Measurements from ENCODE around the gene INHBC.
"Not testable (repeated sequence)": the region's sequence is repeated elsewhere in the genome, so short reads cannot be mapped to it uniquely, and the experiment has no call there.

Gene INHBC

DNA sequence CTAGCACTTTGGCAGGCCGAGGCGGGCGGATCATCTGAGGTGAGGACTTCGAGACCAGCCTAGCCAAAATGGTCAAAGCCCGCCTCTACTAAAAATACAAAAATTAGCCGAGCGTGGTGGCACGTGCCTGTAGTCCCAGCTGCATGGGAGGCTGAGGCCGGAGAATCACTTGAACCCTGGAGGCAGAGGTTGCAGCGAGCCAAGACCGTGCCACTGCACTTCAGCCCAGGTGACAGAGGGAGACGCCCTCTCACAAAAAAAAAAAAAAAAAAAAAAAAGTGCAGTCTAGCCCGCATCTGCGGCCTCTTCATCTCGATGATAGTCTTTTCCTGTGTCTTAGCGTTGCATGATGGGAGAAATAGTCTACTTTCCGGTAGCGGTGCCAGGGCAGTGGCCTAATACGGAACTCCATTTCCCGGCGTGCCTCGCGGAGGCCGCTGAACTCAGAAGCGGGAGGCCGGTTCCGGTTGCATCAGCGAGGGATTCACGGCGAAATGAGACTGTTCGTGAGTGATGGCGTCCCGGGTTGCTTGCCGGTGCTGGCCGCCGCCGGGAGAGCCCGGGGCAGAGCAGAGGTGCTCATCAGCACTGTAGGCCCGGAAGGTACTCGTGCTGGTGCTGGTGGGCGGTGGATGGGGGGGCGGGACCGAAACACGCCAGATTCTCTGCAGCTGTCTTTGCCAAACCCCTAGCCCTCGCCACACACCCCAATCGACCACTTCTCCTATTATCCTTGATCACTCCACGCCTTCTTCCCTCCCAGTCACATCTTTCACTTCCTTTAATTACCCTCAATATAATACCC, 53.2 kb downstream of the INHBC start, which contains the start of gene MARS1:
MARS1 (plus strand) TSS at position 472 of the 805 bp plus-strand sequence; CDS start at position 495, 23 bp downstream.
- Mint-ChIP-seq H3K27ac (peak within 1 kb of the TSS; percentile 94), H3K4me3 (peak within 1 kb of the TSS; percentile 96), H3K9me3 (no peaks in the 10 kb centered on the region), H3K36me3 (ENCODE audit: low read depth) (peaks cover 31% of the 10 kb centered on the region), H3K4me1 (peaks cover 16% of the 10 kb centered on the region), H3K27me3 (ENCODE audit: low read depth, poor library complexity) (peaks cover 9% of the 10 kb centered on the region)
- TF ChIP-seq, protein P1, sequence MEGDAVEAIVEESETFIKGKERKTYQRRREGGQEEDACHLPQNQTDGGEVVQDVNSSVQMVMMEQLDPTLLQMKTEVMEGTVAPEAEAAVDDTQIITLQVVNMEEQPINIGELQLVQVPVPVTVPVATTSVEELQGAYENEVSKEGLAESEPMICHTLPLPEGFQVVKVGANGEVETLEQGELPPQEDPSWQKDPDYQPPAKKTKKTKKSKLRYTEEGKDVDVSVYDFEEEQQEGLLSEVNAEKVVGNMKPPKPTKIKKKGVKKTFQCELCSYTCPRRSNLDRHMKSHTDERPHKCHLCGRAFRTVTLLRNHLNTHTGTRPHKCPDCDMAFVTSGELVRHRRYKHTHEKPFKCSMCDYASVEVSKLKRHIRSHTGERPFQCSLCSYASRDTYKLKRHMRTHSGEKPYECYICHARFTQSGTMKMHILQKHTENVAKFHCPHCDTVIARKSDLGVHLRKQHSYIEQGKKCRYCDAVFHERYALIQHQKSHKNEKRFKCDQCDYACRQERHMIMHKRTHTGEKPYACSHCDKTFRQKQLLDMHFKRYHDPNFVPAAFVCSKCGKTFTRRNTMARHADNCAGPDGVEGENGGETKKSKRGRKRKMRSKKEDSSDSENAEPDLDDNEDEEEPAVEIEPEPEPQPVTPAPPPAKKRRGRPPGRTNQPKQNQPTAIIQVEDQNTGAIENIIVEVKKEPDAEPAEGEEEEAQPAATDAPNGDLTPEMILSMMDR (IDR thresholded peaks at IDR 0.05): no peak
- peak; percentile 83 for DNase-seq

DNA sequence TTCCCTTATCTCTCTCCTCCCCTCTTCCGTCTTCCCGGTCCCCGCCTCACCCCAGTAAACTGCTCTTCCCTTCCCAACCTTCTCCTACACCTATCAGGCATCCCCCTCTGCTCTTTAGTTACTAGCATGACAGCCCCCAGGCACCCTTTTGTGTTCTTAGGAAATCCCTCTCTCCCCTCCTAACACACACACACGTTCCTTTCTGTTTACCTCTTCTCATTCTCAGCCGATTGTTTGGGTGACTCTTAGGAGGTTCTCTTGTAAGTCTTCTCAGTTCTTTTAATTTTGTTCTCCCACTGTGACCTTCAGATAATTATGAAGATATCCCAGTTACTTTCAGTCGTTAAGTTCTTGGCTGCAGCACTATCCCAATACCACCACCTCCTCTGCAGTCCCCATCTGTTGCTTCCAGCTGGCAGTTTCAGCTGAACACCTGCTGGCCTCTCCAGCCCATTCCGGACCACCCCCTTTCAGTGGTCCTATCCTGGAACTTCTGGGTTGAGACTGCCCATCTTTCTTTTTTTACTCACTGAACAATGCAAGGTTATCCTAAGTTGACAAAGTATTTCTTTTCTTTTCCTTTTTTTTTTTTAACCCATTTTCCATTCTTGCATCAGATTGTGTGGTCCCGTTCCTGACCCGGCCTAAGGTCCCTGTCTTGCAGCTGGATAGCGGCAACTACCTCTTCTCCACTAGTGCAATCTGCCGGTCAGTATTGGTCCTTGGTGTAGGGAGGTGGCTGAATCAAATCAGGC, 54.0 kb downstream of the INHBC start:
- DNase-seq: no peak
- Mint-ChIP-seq H3K36me3 (ENCODE audit: low read depth) (peaks cover 34% of the 10 kb centered on the region), H3K4me1 (peaks cover 16% of the 10 kb centered on the region), H3K9me3 (no peaks in the 10 kb centered on the region), H3K27ac (peak overlapping the region; percentile 94), H3K27me3 (ENCODE audit: low read depth, poor library complexity) (peaks cover 2% of the 10 kb centered on the region), H3K4me3 (peak overlapping the region; percentile 96)
- TF ChIP-seq, protein P1 (IDR thresholded peaks at IDR 0.05): no peak

DNA sequence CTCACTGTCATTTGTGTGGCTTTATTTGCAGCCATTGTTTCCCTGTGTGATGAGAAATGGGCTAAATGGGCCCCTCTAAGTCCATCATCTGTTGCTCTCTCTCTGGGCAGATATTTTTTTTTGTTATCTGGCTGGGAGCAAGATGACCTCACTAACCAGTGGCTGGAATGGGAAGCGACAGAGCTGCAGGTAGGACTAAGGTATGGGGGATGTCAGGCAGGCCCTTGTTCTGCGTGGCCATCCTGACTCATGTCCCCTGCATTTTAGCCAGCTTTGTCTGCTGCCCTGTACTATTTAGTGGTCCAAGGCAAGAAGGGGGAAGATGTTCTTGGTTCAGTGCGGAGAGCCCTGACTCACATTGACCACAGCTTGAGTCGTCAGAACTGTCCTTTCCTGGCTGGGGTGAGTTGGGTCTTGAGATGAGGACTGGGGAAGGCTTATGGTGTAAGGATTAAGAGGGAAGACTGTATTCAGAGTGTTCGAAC, 54.6 kb downstream of the INHBC start:
- no peak for DNase-seq
- Mint-ChIP-seq H3K27ac (peak overlapping the region; percentile 9), H3K27me3 (ENCODE audit: low read depth, poor library complexity) (no peaks in the 10 kb centered on the region), H3K4me1 (peaks cover 16% of the 10 kb centered on the region), H3K9me3 (no peaks in the 10 kb centered on the region), H3K36me3 (ENCODE audit: low read depth) (peaks cover 34% of the 10 kb centered on the region), H3K4me3 (peak overlapping the region; percentile 96)
- TF ChIP-seq, protein P1 (IDR thresholded peaks at IDR 0.05): no peak

DNA sequence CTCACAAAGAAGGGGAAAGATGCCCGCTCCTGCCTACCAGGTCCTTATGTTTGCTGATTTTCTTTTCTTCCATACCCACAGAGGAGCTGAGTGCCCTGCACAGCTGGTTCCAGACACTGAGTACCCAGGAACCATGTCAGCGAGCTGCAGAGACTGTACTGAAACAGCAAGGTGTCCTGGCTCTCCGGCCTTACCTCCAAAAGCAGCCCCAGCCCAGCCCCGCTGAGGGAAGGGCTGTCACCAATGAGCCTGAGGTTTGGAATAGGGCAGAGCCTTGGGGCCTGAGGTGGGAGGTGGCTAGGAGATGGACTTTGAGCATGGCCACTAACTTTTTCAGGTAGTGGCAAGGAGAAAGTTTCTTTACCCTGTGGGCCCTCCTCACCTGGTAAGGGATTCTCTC, 55.5 kb downstream of the INHBC start:
- Mint-ChIP-seq H3K27ac (no peak overlapping the region), H3K4me3 (no peak overlapping the region), H3K36me3 (ENCODE audit: low read depth) (peaks cover 41% of the 10 kb centered on the region), H3K4me1 (peaks cover 16% of the 10 kb centered on the region), H3K9me3 (no peaks in the 10 kb centered on the region), H3K27me3 (ENCODE audit: low read depth, poor library complexity) (no peaks in the 10 kb centered on the region)
- no peak for DNase-seq
- TF ChIP-seq, protein P1 (IDR thresholded peaks at IDR 0.05): no peak

DNA sequence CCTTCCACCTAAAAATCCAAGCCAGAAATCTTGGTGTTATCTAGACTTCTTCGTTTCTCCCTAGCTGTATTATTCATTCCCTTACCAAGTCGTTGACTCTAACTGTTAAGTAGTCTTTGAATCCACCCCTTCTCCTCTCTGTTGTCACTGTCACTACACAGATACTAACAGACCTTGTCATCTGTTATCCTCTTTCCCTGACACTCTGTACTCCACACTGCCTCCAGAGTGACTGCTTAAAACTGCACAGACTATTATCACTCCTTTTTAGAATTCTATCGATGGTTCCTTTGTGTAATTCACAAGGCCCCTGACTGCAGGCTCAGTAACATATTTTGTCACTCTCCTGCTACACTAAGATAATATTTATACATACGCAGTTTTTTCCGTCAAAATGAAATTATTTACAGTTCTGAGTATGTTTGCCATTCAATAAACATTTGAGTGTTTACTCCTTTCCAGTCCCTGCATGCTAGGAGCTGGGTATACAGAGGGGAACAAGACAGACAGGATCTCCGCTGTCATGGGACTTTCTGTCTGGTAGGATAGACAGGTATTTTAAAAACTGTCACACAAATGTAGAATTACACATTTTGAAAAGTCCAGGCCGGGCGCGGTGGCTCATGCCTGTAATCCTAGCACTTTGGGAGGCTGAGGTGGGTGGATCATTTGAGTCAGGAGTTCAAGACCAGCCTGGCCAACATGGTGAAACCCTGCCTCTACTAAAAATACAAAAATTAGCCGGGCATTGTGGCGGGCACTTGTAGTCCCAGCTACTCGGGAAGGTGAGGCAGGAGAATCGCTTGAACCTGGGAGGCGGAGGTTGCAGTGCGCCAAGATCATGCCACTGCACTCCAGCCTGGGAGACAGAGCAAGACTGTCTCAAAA, 57.1 kb downstream of the INHBC start:
- DNase-seq: no peak
- Mint-ChIP-seq H3K36me3 (ENCODE audit: low read depth) (peaks cover 50% of the 10 kb centered on the region), H3K4me3 (no peak overlapping the region), H3K4me1 (peaks cover 16% of the 10 kb centered on the region), H3K27me3 (ENCODE audit: low read depth, poor library complexity) (no peaks in the 10 kb centered on the region), H3K9me3 (no peaks in the 10 kb centered on the region), H3K27ac (peak overlapping the region; percentile 86)
- TF ChIP-seq, protein P1 (IDR thresholded peaks at IDR 0.05): no peak

DNA sequence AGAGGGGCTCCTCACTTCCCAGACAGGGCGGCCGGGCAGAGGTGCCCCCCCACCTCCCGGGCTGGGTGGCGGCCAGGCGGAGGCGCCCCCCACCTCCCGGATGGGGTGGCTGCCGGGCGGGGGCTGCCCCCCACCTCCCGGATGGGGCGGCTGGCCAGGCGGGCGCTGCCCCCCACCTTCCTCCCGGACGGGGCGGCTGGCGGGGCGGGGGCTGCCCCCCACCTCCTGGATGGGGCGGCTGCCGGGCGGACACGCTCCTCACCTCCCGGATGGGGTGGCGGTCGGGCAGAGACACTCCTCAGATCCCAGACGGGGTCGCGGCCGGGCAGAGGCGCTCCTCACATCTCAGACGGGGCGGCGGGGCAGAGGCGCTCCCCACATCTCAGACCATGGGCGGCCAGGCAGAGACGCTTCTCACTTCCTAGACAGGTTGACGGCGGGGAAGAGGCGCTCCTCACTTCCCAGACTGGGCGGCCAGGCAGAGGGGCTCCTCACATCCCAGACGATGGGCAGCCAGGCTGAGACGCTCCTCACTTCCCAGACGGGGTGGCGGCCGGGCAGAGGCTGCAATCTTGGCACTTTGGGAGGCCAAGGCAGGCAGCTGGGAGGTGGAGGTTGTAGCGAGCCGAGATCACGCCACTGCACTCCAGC, 60.6 kb downstream of the INHBC start:
- not testable (repeated sequence) for H3K4me3 Mint-ChIP-seq; H3K27ac Mint-ChIP-seq; DNase-seq; H3K27me3 Mint-ChIP-seq (ENCODE audit: low read depth, poor library complexity); H3K9me3 Mint-ChIP-seq; H3K4me1 Mint-ChIP-seq
- H3K36me3 Mint-ChIP-seq (ENCODE audit: low read depth): peaks cover 69% of the 10 kb centered on the region

Measured in nephron progenitor cell (in vitro differentiated cells).